Globus pallidus (tissue), 1 donor: ENCODE measurements around the gene NOVA2.
"Not testable (repeated sequence)": the region's sequence is repeated elsewhere in the genome, so short reads cannot be mapped to it uniquely, and the experiment has no call there.

Experiments
- DNase-seq: peaks from one replicate; pipeline ENCODE4 v3.0.0-alpha.2; 2015; ENCODE audit warnings: low spot score

NOVA2 gene

DNA sequence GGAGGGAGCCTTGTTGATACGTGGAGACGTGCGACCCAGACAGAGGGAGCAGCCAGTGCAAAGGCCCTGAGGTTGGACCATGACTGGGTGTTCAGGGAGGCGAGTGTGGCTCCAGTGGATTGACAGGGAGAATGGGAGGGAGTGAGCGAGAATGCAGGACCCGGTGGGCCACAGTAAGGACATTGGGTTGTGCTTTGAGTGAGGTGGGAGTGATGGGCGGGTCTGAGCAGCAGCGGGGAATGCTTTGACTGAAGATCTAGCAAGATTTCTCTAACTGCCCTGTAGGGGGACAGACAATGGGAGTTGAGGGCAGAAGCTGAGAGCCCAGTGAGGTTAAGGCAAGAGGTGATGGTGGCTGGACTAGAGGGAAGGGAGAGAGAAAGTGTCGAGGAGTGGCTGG, 51.4 kb downstream of the NOVA2 start:
- DNase-seq, result no peak

DNA sequence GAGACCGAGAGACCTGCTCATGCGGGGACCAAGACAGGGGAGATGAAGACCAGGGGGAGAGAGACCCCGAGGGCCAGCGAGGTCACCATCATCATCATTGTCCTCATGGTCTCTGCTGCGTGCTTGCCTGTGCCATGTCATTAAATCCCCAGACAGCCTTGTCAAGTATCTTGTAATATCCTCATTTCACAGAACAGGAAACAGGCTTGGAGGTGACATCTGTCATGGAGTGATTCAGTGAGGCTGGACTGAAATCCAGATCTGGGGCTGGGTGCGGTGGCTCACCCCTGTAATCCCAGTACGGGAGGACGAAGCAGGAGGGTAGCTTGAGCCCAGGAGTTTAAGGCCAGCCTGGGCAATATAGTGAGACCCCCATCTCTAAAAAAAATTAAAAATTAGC, 53.2 kb downstream of the NOVA2 start:
- no peak for DNase-seq

DNA sequence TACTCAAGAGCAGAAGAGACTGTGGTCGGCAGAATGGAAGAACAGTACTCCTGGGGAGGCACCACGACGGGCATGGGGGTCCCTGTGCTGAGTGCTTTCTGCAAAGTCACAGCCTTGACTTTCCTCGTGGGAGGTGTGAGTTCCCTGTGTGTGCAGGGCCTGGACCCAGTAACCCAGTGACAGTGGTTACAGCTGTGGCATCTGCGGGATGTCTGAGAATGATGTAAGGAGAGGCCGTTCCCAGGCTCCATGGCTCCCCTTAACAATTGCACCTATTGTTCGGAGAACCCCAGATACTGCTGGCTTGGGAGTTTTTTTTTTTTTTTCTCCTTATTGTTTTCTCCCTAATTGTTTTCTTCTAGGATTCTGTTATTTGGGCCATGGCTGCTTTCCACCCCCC, 54.0 kb downstream of the NOVA2 start:
- DNase-seq, result peak; percentile 91

DNA sequence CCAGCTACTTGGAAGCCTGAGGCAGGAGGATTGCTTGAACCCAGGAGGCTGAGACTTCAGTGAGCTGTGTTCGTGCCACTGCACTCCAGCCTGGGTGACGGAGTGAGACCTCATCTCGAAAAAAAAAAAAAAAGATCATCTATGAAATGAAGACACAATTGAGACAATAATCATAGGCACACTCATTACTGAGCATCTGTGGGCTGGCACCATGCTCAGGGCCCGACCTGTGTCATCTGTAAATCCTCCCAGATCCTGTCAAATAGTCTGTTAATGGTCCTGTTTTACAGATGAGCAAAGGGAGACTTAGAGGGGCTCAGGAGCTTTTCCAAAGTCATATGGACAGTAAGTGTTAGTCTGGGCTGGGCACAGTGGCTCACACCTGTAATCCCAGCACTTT, 54.9 kb downstream of the NOVA2 start:
- DNase-seq, result no peak

DNA sequence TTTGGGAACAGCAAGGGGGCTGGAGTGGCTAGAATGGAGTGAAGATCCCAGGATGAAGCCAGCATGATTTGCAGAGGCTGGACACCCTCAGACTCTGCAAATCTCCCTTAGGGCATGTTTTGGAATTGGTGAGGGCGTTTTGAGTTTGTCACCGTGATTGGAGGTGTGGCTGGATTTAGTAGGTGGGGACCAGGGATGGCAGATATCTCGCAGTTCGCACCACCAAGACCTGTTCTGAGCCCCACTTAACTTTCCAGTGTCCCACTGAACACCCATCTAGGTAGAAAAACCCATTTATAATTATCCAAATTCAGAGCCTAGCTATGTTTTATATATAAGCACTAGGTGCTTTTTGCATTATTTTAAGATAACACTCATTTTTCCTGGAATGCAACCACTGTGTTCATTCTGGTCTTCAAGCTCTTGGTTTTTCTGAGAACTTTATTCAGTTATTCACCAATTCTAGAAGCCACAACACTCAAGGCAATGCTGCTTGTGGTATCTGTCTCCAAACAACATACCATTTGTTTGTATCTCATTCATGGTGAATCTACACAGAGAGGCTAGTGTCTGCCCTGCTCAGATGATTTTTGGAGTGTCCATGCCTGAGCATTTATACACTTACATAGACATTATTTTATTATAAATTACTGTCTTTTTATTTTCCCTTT, 56.1 kb downstream of the NOVA2 start:
- peak; percentile 87 for DNase-seq

DNA sequence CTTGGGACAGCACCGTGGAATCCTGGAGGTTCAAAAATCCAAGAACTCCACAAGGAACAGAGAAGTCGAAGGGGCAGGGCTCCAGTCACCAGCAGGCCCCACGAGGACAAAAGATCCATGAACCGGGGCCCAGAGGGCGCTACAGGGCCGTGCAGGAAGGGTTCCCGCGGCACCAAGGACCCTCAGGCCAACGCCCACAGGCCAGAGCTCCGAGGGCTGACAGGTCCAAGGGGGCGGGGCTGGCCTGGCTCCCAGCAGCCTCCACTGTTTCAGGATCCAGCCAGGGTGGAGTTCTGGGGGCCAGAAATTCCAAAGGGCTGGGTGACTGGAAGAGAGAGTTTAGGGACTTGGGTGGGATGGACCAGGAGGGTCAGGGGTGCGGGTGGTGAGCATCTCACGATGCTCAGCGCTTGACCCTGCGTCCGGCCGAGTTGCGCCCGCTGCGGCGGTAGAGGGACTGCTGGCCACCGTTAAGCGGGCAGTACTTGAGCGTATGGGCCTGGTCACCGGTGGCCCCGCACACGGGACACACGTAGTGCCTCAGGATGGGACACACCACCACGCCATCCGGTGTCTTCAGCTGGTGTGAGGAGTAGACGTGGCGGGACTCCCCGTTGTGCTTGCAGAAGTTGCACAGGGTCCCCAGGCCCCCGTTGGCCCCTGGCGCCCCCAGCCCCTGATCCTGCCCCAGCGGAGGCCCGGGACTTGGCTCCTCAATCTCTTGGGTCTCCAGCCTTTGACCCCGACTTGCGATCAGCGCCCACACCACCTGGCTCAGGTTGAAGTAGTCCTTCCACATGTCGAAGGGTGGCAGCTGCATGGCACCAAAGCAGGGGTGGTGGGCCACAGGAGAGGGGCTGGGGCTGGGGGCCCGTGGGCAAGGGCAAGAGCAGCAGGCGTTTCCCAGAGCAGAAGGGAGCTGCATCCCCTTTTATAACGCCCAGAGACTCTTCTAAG, 59.5 kb downstream of the NOVA2 start, which contains the start of gene NANOS2:
TSS of gene NANOS2 (minus strand) at position 905 of the 957 bp plus-strand sequence. CDS start at position 820, 85 bp downstream.
- DNase-seq, result no peak

DNA sequence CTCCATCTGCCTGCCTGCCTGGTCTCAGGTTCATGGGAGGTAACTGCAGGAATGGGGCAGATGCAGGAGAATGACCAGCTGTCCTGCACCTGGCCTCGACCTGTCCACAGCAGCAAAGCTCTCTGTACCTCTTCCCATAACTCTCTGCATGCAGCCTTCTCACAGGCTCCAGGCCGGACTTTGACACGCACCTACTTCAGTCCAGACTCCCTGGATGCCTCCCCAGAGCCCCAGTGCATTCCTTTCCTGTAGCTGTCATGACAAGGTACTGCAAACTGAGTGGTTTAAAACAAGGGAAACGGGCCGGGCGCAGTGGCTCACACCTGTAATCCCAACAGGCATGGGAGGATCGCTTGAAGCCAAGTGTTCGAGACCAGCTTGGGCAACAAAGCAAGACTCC, 62.4 kb downstream of the NOVA2 start:
- DNase-seq, result no peak

DNA sequence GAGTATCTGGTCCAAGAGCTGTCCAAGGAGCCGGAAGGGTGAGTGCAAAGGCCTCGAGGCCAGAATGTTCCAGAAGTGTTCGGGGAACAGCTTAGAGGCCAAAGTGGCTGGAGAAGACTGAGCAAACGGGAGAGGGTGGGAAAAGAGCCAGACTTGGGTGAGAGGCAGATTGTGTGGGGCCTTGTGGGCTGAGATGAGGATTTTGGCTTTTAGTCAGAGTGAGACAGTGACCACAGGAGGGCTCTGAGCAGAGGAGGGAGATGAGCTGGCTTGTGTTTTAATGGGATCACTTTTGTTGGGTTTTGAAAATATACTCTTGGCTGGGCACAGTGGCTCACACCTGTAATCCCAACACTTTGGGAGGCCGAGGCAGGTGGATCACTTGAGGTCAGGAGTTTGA, 64.7 kb downstream of the NOVA2 start:
- no peak for DNase-seq

DNA sequence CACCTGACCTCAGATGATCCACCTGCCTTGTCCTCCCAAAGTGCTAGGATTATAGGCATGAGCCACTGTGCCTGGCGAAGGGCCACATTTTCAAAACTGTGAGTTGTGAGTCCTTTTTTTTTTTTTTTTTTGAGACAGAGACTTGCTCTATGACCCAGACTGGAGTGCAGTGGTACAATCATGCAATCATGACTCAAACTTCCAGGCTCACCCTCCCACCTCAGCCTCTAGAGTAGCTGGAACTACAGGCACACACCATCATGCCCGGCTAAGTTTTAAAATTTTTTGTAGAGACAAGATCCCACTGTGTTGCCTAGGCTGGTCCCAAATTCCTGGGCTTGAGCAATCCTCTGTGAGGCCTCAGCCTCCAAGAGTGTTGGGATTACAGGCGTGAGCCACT, 67.4 kb downstream of the NOVA2 start:
- no peak for DNase-seq

DNA sequence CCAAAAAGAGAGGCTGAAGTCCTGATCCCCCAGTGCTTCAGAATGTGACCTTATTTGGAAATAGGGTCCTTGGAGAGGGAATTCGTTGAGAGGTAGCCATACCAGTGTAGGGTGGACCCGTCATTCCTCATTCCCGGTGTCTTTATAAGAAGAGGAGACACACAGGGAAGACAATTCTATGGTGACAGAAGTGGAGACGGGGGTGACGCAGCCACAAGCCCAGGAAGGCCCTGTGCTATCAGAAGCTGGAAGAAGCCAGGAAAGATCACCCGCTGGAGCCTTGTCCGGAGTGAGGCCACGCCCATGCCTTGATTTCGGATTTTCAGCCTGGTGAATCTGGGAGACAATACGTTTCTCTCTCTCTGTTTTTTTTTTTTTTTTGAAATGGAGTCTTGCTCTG, 68.7 kb downstream of the NOVA2 start:
- no peak for DNase-seq

DNA sequence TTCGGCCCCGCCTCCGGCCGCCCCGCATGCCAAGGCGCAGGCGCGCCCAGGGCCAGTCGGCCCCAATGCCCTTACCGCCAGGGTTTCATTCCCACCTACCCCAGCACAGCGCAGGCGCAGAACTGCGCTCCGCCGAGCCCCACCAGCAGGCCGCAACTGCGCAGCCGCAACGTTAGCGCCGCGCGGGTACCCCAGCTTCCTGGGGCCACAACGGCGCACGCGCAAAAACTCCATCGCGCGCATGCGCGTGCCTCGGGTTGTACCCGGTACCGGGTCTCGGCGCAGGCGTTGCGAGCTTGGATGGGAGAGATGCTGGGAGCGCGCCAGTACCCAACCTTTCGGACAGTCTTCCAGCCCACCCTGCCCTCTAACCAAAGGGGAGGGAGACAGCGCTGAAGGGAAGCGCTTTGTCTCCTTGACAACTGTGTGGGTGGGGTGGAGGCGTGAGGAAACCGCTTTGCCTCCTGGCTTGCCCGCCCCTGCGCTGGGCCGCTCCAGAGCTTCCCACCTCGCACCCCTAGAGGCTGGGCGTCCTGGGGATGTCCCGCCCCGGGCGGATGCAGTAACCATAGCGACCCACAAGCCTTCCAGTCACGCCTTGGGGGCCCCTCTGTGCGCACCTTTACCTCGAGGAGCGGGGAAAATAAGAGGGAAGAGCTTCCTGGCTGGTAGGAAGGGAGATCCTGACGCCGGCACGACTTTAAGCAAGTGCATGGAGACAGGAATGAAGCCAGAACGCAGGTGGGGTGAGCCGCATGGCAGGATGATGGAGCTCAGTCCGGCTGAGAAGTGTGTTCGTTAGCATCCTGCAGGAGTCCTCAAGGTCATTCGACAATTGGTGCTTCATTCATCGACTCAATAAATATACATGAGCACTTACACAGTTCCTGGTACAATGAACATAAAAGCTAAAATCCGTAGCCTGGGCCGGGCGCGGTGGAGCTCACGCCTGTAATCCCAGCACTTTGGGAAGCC, 70.7 kb downstream of the NOVA2 start:
- DNase-seq, result peak; percentile 98

DNA sequence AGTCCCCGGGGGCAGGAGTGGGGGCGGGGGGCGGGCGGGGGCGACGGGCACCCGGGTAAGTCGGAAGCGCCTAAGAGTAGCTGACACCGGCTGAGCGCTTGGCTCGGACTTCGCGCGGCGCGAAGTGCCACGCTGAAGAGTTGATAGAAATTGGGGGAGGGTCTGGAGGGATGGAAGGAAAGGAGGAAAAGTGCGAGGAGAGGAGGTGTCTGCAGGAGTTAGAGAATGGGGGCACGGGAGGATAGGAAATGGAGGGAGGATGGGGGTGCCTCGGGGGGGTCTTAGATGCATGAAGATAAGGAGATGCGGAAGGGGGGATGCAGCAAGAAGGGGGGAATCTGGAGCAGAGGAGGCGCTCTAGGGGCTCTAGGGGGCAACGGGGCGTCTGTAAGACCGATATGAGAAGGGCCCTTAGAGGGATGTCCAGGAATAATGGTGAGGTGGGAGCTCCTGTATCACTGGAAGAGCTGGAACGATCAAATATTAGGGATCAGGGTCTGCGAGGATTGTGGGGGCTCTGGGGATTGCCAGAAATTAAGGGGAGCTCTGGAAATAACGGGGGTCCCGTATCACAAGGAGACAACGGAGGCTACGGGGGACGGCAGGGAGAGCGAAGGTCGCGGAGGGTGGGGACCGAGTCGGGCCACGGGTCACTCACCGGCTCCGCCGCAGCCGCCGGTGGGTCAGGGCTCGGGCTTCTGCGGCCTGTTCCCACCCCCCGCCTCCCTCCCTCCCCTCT, 71.6 kb downstream of the NOVA2 start, which contains the start of gene MYPOP:
TSS of gene MYPOP (minus strand) at position 702 of the 739 bp plus-strand sequence. CDS start 840 bp downstream, outside the sequence.
- no peak for DNase-seq

DNA sequence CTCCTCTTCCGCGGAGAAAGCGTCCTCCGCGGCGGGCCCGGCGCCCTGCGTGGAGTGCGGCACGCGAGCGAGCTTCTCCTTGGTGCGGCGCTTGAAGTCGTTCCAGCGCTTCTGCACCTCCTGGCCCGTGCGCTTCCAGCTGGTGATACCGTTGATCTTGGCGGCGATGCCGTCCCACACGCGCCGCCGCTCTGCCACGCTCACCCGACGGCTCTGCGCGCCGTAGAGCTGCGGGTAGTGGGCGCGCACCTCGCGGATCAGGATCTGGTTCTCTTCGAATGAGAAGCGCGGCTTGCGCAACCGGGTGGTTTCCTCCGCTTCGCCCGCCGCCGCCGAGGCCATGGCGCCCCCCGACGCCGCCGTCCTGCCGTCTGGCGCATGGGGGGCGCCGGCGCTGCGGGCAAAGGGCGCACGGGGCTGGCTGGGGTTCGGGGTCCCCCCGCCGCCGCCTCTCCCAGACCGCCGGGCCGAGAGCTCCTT, 72.2 kb downstream of the NOVA2 start:
- DNase-seq, result no peak

DNA sequence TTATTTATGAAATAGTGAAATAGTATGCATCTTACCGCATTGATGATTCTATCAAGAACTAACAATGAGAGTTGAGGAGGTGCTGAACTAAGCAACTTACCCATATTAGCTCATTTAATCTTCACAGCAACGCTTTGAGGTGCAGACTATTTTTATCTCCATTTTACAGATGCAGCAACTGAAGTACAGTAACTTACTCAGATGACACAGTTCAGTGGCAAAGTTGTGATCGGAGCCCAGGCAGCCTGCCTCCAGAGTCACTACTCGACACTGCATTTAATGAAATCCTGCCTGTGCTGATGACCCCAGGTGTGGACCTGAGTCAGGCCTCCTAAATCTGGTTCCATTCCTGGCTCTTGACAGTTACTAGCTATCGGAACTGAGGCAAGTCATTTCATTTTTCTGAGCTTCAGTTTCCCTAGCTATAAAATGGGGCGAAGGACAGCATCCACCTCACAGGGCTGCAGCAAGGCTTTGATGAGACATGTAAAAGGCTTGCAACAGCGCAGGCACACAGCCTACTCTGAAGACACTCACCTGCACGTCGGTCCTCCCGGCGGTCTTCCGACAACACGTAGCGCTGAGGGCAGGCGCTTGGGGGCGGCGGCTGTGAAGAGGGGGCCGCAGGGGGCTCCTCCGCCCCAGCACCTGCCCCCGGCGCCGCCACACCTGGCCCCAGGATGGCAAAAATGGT, 72.8 kb downstream of the NOVA2 start:
- DNase-seq, result no peak

DNA sequence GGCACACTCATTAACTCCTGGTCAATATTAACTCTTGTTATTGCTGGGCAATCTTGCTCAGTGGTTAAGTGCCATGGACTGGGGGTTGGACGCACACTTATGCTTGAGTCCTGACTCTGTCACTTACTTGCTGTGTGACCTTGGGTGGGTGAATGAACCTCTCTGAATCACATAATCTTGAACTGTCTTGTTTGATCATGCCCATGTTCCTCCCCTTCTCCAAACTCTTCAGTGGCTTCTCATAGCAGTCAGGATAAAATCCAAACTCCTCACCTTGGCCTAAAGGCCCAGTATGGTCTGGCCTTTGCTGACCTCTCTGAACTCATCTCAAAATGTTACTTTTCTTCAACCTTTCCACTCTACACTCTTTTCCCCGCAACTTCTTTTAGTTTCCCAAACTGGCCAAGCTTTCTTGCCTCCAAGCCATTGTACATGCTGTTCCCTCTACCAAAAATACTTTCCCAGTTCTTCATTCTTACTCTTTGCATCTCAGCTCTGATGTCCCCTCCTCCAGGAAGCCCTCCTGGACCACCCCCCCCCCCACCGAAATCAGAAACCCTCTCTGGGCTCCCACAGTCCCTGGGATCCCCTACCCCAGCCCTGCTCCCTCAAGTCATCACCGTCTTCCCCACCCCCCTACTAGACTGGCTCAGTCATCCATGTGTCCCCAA, 73.6 kb downstream of the NOVA2 start:
- DNase-seq, result no peak

DNA sequence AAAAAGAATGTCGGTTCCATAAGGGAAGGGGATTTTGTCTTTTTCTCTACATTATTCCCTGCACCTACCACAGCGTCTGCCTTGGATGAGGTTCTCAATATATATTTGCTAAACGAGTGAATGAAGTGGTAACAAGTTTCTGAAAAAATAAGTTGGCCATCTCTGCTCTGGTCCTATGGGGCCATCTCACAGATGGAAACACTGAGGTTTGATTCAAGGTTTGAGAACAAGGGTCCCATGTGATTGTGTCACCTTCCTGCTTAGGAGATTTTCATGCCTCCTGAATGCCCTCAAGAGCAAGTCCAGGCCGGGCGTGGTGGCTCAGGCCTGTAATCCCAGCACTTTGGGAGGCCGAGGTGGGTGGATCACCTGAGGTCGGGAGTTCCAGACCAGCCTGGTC, 74.4 kb downstream of the NOVA2 start:
- no peak for DNase-seq

DNA sequence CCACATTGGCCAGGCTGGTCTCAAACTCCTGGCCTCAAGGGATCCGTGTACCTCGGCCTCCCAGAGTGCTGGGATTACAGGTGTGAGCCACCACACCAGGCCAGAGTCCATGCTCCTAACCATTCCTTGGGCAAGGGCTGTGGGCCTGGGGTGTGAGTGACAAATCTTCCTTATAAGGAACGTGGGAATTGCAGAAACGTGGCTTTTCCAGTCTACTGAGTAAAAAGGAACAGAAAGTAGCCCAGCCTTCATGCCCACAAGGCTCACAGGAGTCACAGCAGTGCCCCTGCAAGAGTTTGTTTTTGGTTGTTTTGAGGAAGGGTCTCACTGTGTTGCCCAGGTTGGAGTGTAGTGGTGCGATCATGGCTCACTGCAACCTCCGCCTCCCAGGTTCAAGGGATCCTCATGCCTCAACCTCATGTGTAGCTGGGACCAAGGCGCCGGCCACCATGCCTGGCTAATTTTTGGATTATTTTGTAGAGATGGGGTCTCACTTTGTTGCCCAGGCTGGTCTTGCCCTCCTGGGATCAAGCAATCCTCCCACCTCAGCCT, 76.3 kb downstream of the NOVA2 start:
- no peak for DNase-seq

DNA sequence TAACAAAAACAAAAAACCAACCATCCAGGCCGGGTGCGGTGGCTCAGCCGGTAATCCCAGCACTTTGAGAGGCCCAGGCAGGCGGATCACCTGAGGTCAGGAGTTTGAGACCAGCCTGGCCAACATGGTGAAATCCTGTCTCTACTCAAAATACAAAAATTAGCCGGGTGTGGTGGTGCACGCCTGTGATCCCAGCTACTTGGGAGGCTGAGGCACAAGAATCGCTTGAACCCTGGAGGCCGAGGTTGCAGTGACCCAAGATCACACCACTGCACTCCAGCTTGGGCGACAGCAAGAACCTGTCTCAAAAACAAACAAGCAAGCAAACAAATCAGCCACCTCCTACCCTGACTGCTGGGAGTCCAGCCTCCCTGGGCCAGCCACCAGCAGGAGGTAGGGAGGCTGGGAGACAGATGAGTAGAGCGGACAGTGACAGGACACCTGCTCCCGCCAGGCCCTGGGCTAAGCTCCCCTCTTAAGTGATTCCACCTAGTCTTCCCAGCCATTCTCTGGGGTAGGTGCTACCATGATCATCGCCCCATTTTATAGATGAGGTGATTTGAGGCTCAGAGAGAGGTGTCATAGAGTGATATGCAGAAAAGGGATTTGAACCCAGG, 77.6 kb downstream of the NOVA2 start:
- not testable (repeated sequence) for DNase-seq

DNA sequence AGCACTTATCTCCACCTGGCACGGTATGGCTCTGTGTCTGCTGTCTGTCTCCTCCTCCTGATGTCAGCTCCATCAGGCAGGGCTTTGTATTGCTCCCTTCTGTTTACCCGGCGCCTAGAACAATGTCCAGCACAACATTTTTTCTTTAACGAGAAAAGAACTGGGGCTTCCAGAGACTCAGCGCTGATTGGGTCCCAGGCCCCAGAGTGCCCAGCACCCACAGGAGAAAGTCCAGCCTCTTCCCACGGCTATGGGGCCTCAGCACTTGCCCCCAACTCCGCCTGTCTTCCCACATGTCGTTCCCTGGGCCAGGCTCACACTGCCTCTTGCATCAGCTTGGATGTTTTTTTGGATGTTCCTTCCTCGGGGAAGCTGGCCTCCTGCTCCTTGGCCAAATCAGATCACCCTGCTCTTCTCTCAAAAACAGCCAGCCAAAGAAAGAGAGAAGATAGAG, 78.1 kb downstream of the NOVA2 start:
- peak; percentile 20 for DNase-seq
